Esophagus squamous epithelium (tissue), 5 donors: Measurements from ENCODE around the gene COL7A1. TPM values are rescaled to one million over a fixed set of nuclear protein-coding genes. Genes with fewer than 3 reads are reported as not detected.

Source experiments
- DNase-seq: peaks from one replicate; lab custom pipeline; 2025; lab: John Stamatoyannopoulos, UW
- H3K27ac ChIP-seq, 4 donors: fragments of 200-600 bp; sonication (generic); one replicate each; pipeline ENCODE4 v1.5.1; 2016 to 2019; ENCODE audit warnings: mild to moderate bottlenecking in 1 of 4
- H3K27me3 ChIP-seq, 4 donors: fragments of 200-600 bp; sonication (generic); 1 replicate in 3 of 4; 2 replicates in 1 of 4; pipeline versions ENCODE4 v1.5.1 to v1.6.0; 2017 to 2021; ENCODE audit warnings: antibody characterized with exemption in 1 of 4
- H3K36me3 ChIP-seq, 3 donors: fragments of 200-600 bp; sonication (generic); one replicate each; pipeline ENCODE4 v1.5.1; 2016 to 2019
- H3K4me1 ChIP-seq, 3 donors: fragments of 200-600 bp; sonication (generic); one replicate each; pipeline ENCODE4 v1.5.1; 2017 to 2019
- H3K4me3 ChIP-seq, 4 donors: fragments of 200-600 bp; sonication (generic); 1 replicate in 3 of 4; 2 replicates in 1 of 4; pipeline ENCODE4 v1.5.1; 2016 to 2019; ENCODE audit warnings: mild to moderate bottlenecking in 2 of 4, moderate library complexity in 1 of 4
- H3K9me3 ChIP-seq, 3 donors: fragments of 200-600 bp; sonication (generic); one replicate each; pipeline ENCODE4 v1.5.1; 2016 to 2019
- POLR2A ChIP-seq, 4 donors: fragments of 450-650 bp; IDR thresholded peaks; one replicate each; pipeline ENCODE4 v1.6.1; 2017; ENCODE audit warnings: antibody characterized with exemption in 4 of 4, mild to moderate bottlenecking in 4 of 4, moderate library complexity in 3 of 4
- WGBS, 2 donors: methylation state at CpG; one replicate each; pipeline ENCODE4 v1.1.5; 2018; 5-methylcytosine and 5-hydroxymethylcytosine counted together
- intact Hi-C: fragments of 100-400 bp; cut with DNase I; formaldehyde crosslinking; loops from one replicate; pipeline ENCODE4 v1.15.0; 2022
- total RNA-seq, 4 donors: library from RNA; depleted of rRNA; stranded (reverse); fragments of >200 nt; gene quantifications; one replicate each; pipeline ENCODE4 v1.1.0, GENCODE V29; 2016
- TF ChIP-seq, protein P1 (sequence below), 6 experiments: fragments of 450-650 bp in 4 of 6; fragments of 200-600 bp in 2 of 6; sonication (generic) in 2 of 6; IDR thresholded peaks; one replicate each; pipeline ENCODE4 v1.5.1; 2016 to 2019; ENCODE audit warnings: antibody characterized with exemption in 6 of 6, mild to moderate bottlenecking in 4 of 6, moderate library complexity in 4 of 6
- donor health status: DM: yes; HTN: yes; CAD: no.

The COL7A1 gene
- total RNA-seq, 4 donors from 2014 or later, result 52.8 to 125 (median 69.0) TPM

DNA sequence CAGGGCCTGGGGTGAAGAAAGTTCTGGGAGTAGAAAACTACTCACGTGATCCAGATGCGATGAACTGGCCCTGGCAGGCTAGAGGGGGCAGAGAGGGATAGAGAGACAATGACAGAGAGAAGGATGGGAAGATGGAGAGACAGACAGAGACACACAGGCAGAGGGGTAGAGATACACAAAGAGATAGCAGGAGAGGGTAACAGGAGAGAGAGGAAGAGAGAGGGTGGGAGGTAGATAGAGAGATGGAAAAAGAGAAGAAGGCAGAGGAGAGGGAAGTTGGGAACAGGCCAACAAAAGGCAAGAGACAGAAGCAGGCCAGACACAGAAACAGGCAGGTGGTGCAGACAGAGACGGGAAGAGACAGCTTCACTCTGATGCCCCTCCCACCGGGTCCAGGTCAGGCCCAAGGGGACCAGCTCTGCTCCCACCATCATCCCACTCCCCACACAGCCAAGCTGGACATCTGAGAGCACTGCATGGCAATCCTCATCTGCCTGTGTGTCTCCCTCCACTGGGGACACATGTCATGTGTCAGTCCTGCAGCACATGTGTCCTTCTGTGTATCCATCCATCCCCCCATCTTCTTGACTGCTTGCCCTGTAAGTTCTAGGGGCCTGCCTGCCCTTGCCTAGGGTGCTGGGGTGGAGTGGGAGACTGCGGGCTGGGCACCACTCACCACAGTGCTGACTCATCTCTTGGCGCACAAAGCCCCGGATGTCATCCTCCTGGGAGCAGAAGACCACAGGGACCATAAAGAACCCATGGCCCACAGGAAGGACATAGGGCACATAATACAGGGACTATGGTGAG, 29.3 kb downstream of the COL7A1 start:
- peaks cover 0 to 54% (median 0%) of the 10 kb centered on the region in 3 donors for H3K36me3 ChIP-seq
- intact Hi-C loops, result no loop called here
- 40 to 41% methylated on average over 4 to 7 of the region's 7 CpGs for WGBS, 2 donors

DNA sequence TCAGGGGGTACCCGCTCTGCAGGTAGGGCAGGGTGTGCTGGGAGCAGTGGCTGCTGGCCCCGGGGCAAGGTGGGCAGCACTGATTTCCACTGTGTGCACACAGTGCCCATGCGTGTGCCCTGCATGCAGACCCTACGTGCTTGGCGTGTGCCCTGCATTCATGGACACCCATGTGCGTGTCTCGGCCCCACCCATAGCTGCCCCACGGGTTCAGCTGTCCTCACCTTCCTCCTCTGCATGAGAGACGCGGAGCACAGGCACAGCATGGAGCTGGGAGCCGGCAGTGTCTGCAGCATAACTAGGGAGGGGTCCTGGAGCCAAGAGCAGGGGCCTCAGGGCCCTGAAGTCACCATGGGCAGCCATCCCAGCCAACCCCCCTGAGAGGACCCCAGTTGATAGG, 29.9 kb downstream of the COL7A1 start:
- intact Hi-C loops, result no loop called here
- WGBS, 2 donors, result no CpG with 5 or more reads among the region's 11 CpGs
- H3K9me3 ChIP-seq, result no peaks in the 10 kb centered on the region
- TF ChIP-seq, protein P1, sequence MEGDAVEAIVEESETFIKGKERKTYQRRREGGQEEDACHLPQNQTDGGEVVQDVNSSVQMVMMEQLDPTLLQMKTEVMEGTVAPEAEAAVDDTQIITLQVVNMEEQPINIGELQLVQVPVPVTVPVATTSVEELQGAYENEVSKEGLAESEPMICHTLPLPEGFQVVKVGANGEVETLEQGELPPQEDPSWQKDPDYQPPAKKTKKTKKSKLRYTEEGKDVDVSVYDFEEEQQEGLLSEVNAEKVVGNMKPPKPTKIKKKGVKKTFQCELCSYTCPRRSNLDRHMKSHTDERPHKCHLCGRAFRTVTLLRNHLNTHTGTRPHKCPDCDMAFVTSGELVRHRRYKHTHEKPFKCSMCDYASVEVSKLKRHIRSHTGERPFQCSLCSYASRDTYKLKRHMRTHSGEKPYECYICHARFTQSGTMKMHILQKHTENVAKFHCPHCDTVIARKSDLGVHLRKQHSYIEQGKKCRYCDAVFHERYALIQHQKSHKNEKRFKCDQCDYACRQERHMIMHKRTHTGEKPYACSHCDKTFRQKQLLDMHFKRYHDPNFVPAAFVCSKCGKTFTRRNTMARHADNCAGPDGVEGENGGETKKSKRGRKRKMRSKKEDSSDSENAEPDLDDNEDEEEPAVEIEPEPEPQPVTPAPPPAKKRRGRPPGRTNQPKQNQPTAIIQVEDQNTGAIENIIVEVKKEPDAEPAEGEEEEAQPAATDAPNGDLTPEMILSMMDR (IDR thresholded peaks at IDR 0.05), result no peak
- TF ChIP-seq POLR2A (IDR thresholded peaks at IDR 0.05), result no peak
- peaks cover 0 to 48% (median 0%) of the 10 kb centered on the region in 3 donors for H3K36me3 ChIP-seq
- no peak overlapping the region for H3K4me3 ChIP-seq
- DNase-seq, result no peak
- H3K27ac ChIP-seq, result no peak overlapping the region
- H3K27me3 ChIP-seq, result no peaks in the 10 kb centered on the region
- H3K4me1 ChIP-seq, result peaks cover 12 to 34% (median 15%) of the 10 kb centered on the region in 3 donors

More for the DNA sequence above, 29.3 kb downstream of the COL7A1 start:
- Histone ChIP-seq H3K9me3 (no peaks in the 10 kb centered on the region), H3K4me3 (no peak overlapping the region), H3K4me1 (peaks cover 5 to 28% (median 9%) of the 10 kb centered on the region in 3 donors), H3K27ac (no peak overlapping the region), H3K27me3 (no peaks in the 10 kb centered on the region)
- no peak for DNase-seq
- no peak for TF ChIP-seq POLR2A (IDR thresholded peaks at IDR 0.05)
- TF ChIP-seq, protein P1 (IDR thresholded peaks at IDR 0.05), result no peak

DNA sequence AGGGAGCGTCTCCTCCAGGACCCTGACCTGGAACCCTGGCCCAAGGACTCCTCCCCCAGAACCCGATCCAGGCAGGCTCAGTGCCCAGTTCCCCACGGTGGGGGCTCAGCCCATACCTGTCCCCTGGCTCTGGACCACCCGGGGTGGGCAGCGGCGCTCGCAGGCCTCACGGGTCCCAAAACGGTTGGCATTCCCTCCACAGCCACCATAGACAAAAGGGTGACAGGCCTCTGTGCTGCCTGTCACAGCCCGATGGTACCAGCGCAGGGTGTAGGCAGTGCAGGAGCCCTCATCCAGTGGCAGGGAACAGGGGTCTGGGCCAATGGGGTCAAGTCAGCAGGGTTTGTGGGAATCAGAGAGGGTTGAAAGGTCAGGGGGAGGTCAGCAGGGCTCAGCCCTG, 30.5 kb downstream of the COL7A1 start:
- H3K4me1 ChIP-seq, result peaks cover 16 to 39% (median 16%) of the 10 kb centered on the region in 3 donors
- no peaks in the 10 kb centered on the region for H3K9me3 ChIP-seq
- DNase-seq, result no peak
- H3K4me3 ChIP-seq, result no peak overlapping the region
- WGBS, 2 donors, result 90% methylated on average over 2 of the region's 11 CpGs; no CpG with 5 or more reads in 1 of the 2 donors
- H3K27me3 ChIP-seq, result no peaks in the 10 kb centered on the region
- peaks cover 0 to 43% (median 0%) of the 10 kb centered on the region in 3 donors for H3K36me3 ChIP-seq
- TF ChIP-seq, protein P1 (IDR thresholded peaks at IDR 0.05), result no peak
- TF ChIP-seq POLR2A (IDR thresholded peaks at IDR 0.05), result no peak
- intact Hi-C loops, result no loop called here
- peak overlapping the region in 2 of 4 donors; percentile 21 for H3K27ac ChIP-seq

DNA sequence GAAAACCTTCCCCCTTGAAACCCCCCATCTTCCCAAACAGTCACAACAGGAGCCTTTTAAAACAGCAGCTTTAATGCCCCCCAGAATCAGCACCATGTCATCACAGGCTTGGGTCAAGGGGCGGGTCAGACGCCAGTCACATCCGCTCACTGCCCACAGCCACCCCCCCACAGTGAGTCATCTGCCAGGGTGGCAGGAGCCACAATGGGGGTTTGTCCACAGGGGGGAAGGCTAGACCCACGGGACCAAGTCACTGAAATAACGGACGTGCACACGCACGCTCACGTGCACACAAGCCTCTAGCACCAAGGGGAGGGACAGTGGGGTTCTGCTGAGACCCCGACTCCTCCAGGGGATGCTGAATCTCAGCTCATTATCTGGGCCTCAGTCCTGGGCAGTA, 31.1 kb downstream of the COL7A1 start:
- intact Hi-C loops, result no loop called here
- H3K27ac ChIP-seq, result peak overlapping the region in 2 of 4 donors; percentile 21
- WGBS, 2 donors, result 45% methylated on average over 8 of the region's 10 CpGs; no CpG with 5 or more reads in 1 of the 2 donors

More for the DNA sequence above, 31.1 kb downstream of the COL7A1 start:
- TF ChIP-seq POLR2A (IDR thresholded peaks at IDR 0.05), result no peak
- TF ChIP-seq, protein P1 (IDR thresholded peaks at IDR 0.05), result no peak
- no peak for DNase-seq
- peaks cover 16 to 46% (median 20%) of the 10 kb centered on the region in 3 donors for H3K4me1 ChIP-seq
- H3K36me3 ChIP-seq, result peaks cover 0 to 38% (median 0%) of the 10 kb centered on the region in 3 donors
- H3K27me3 ChIP-seq, result no peaks in the 10 kb centered on the region
- H3K4me3 ChIP-seq, result no peak overlapping the region
- no peaks in the 10 kb centered on the region for H3K9me3 ChIP-seq
